ENCODE data around the gene EML5.
A peak's percentile ranks its signal among the peaks of the same experiment; 100 is the strongest.

The EML5 gene

DNA sequence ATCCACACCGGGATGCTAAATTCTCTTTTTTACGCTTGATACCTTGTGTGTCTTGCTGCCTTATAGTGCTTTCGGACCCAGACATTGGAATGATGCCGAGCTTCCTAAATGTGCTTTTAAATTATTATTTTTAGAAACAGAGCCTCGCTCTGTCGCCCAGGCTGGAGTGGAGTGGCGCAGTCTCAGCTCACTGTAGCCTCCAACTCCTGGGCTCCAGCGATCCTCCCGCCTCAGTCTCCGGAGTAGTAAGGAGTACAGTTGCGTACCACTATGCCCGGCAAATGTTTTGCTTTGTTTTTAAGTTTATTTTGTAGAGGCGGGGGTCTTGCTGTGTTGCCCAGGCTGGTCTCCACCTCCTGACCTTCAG lies 489 bp upstream of the EML5 start (continued):
- TF ChIP-seq ZNF2 (tag by site-specific recombination; IDR thresholded peaks at IDR 0.05) = 0 out of 2 replicates have a peak, but pooled peaks have one; percentile 10
- no peak for TF ChIP-seq ZNF248 (tag by site-specific recombination; IDR thresholded peaks at IDR 0.05)
- TF ChIP-seq ZNF776 (tag by site-specific recombination; IDR thresholded peaks at IDR 0.05; ENCODE audit: borderline replicate concordance) = no peak
- TF ChIP-seq, protein P1, sequence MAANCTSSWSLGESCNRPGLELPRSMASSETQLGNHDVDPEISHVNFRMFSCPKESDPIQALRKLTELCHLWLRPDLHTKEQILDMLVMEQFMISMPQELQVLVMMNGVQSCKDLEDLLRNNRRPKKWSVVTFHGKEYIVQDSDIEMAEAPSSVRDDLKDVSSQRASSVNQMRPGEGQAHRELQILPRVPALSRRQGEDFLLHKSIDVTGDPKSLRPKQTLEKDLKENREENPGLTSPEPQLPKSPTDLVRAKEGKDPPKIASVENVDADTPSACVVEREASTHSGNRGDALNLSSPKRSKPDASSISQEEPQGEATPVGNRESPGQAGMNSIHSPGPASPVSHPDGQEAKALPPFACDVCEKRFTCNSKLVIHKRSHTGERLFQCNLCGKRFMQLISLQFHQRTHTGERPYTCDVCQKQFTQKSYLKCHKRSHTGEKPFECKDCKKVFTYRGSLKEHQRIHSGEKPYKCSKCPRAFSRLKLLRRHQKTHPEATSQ (tag by site-specific recombination; IDR thresholded peaks at IDR 0.05) = no peak
- TF ChIP-seq ZFP3 (tag by site-specific recombination; IDR thresholded peaks at IDR 0.05; ENCODE audit: low read depth) = no peak
- TF ChIP-seq ZNF596 (tag by site-specific recombination; IDR thresholded peaks at IDR 0.05) = no peak
- TF ChIP-seq ZNF404 (tag by site-specific recombination; IDR thresholded peaks at IDR 0.05) = no peak
- TF ChIP-seq, protein P2, sequence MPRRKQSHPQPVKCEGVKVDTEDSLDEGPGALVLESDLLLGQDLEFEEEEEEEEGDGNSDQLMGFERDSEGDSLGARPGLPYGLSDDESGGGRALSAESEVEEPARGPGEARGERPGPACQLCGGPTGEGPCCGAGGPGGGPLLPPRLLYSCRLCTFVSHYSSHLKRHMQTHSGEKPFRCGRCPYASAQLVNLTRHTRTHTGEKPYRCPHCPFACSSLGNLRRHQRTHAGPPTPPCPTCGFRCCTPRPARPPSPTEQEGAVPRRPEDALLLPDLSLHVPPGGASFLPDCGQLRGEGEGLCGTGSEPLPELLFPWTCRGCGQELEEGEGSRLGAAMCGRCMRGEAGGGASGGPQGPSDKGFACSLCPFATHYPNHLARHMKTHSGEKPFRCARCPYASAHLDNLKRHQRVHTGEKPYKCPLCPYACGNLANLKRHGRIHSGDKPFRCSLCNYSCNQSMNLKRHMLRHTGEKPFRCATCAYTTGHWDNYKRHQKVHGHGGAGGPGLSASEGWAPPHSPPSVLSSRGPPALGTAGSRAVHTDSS (tag by site-specific recombination; IDR thresholded peaks at IDR 0.05) = no peak
- TF ChIP-seq ZNF664 (tag by site-specific recombination; IDR thresholded peaks at IDR 0.05) = no peak
- TF ChIP-seq ZNF302 (tag by site-specific recombination; IDR thresholded peaks at IDR 0.05; ENCODE audit: low read depth) = no peak
- TF ChIP-seq ZNF76 (tag by site-specific recombination; IDR thresholded peaks at IDR 0.05; ENCODE audit: borderline replicate concordance, low read depth) = no peak
- no peak for TF ChIP-seq ZNF558 (tag by site-specific recombination; IDR thresholded peaks at IDR 0.05)
- no peak for TF ChIP-seq ZNF530 (tag by site-specific recombination; IDR thresholded peaks at IDR 0.05; ENCODE audit: low read depth)
- TF ChIP-seq ZNF184 (tag by site-specific recombination; IDR thresholded peaks at IDR 0.05) = no peak
- no peak for TF ChIP-seq ZNF426 (tag by site-specific recombination; IDR thresholded peaks at IDR 0.05)

DNA sequence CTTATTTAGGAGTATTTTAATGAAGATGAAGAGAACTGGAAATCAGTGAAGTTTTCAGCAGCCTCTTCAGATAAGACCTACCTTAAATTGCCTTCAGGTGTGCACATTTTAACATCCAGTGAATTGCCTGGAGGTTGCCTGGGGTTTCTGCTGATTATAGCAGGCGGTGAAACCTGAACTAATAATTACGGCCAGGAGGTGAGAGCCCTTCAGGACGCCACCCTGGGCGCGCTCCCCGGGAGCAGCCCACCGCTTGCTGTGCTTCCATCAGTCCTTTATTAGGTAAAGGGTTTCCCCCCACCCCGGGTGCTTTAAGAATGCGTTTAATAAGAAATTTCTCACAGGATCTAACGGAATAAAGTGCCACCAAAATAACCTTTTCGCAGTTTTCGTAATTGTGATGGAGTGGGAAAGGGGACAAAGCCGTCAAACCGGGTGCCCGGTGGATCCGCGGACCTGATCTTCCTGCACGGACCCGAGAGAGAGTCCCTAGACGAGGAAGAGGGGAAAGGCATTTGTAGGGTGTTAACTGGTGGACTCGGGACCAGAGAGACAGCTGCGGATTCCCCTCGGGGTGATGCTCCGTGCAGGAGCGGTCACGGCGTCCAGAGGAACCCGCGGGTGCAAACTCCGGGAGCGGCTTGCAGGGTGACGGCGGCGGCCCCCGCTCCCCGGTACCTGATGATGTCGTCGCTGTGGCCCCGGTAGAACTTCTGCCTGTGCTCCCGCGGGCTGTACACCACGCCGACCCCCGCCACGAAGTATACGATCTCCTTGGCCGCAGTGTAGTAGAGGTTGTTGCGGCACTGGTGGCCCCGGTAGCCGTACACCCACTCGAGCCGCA lies 902 bp downstream of the EML5 start:
- no peaks in the 10 kb centered on the region for H3K9me3 ChIP-seq (ENCODE audit: control insufficient read depth, insufficient read depth, low read depth, low read length)
- peak overlapping the region; percentile 92 for H3K27ac ChIP-seq (ENCODE audit: extremely low read depth, low read depth, low read length)
- H3K36me3 ChIP-seq (ENCODE audit: control insufficient read depth in 2 of 2, insufficient read depth in 1 of 2, low read length in 2 of 2) = no peaks in the 10 kb centered on the region
- H3K4me1 ChIP-seq (ENCODE audit: control insufficient read depth, insufficient read depth, low read length) = peaks cover 16% of the 10 kb centered on the region
- ChIA-PET CTCF (interaction anchor here (0.6 to 1.5 kb wide), 2 partner anchors 37 to 58 kb away, joined by 3 to 5 read pairs; no protein-coding TSS in a partner anchor), POLR2A (interaction anchor here (1.0 to 1.4 kb wide), 2 partner anchors 32 to 212 kb away, joined by 3 to 11 read pairs; partner anchors contain the start of gene TTC8)
- peak overlapping the region; percentile 81 for H3K4me3 ChIP-seq (ENCODE audit: low read depth, low read length)
- no peak for TF ChIP-seq ZNF654 (tag by site-specific recombination; IDR thresholded peaks at IDR 0.05; ENCODE audit: low read depth)
- peak; percentile 79 for TF ChIP-seq SP7 (tag by site-specific recombination; IDR thresholded peaks at IDR 0.05)
- peak; percentile 84 for TF ChIP-seq ZNF10 (tag by site-specific recombination; IDR thresholded peaks at IDR 0.05)
- TF ChIP-seq ZNF791 (tag by site-specific recombination; IDR thresholded peaks at IDR 0.05) = no peak
- TF ChIP-seq ZNF433 (tag by site-specific recombination; IDR thresholded peaks at IDR 0.05; ENCODE audit: low read depth) = no peak
- no peak for TF ChIP-seq PRDM1 (tag by site-specific recombination; IDR thresholded peaks at IDR 0.05)
- 0 out of 2 replicates have a peak, but pooled peaks have one; percentile 7 for TF ChIP-seq ZXDB (tag by site-specific recombination; IDR thresholded peaks at IDR 0.05)
- TF ChIP-seq GLIS2 (tag by site-specific recombination; IDR thresholded peaks at IDR 0.05) = peak; percentile 17; the same call in 1 of the 2 replicates
- peak; percentile 72 for TF ChIP-seq ZNF335 (tag by site-specific recombination; conservative IDR thresholded peaks at IDR 0.05)
- no peak for TF ChIP-seq KLF9 (tag by site-specific recombination; IDR thresholded peaks at IDR 0.05; ENCODE audit: low read depth)
- 0 out of 2 replicates have a peak, but pooled peaks have one; percentile 17 for TF ChIP-seq YY2 (tag by site-specific recombination; IDR thresholded peaks at IDR 0.05)
- TF ChIP-seq ZNF423 (tag by site-specific recombination; IDR thresholded peaks at IDR 0.05) = no peak
- peak; percentile 32; the same call in 1 of the 2 replicates for TF ChIP-seq ZEB2 (tag by site-specific recombination; IDR thresholded peaks at IDR 0.05)
- no peak for TF ChIP-seq ZNF501 (tag by site-specific recombination; IDR thresholded peaks at IDR 0.05)
- TF ChIP-seq MZF1 (tag by site-specific recombination; IDR thresholded peaks at IDR 0.05; ENCODE audit: borderline replicate concordance) = no peak
- peak; percentile 66 for TF ChIP-seq ZIC2 (tag by site-specific recombination; IDR thresholded peaks at IDR 0.05)
- TF ChIP-seq, protein P3, sequence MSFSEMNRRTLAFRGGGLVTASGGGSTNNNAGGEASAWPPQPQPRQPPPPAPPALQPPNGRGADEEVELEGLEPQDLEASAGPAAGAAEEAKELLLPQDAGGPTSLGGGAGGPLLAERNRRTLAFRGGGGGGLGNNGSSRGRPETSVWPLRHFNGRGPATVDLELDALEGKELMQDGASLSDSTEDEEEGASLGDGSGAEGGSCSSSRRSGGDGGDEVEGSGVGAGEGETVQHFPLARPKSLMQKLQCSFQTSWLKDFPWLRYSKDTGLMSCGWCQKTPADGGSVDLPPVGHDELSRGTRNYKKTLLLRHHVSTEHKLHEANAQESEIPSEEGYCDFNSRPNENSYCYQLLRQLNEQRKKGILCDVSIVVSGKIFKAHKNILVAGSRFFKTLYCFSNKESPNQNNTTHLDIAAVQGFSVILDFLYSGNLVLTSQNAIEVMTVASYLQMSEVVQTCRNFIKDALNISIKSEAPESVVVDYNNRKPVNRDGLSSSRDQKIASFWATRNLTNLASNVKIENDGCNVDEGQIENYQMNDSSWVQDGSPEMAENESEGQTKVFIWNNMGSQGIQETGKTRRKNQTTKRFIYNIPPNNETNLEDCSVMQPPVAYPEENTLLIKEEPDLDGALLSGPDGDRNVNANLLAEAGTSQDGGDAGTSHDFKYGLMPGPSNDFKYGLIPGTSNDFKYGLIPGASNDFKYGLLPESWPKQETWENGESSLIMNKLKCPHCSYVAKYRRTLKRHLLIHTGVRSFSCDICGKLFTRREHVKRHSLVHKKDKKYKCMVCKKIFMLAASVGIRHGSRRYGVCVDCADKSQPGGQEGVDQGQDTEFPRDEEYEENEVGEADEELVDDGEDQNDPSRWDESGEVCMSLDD (tag by site-specific recombination; IDR thresholded peaks at IDR 0.05) = peak; percentile 53; the same call in 1 of the 2 replicates
- TF ChIP-seq ZFP69B (tag by site-specific recombination; IDR thresholded peaks at IDR 0.05) = no peak
- TF ChIP-seq GLIS1 (tag by site-specific recombination; IDR thresholded peaks at IDR 0.05) = peak; percentile 47; the same call in 1 of the 2 replicates

Data from HEK293 (cell line).